ENCODE data around the gene SNX27.

DNA sequence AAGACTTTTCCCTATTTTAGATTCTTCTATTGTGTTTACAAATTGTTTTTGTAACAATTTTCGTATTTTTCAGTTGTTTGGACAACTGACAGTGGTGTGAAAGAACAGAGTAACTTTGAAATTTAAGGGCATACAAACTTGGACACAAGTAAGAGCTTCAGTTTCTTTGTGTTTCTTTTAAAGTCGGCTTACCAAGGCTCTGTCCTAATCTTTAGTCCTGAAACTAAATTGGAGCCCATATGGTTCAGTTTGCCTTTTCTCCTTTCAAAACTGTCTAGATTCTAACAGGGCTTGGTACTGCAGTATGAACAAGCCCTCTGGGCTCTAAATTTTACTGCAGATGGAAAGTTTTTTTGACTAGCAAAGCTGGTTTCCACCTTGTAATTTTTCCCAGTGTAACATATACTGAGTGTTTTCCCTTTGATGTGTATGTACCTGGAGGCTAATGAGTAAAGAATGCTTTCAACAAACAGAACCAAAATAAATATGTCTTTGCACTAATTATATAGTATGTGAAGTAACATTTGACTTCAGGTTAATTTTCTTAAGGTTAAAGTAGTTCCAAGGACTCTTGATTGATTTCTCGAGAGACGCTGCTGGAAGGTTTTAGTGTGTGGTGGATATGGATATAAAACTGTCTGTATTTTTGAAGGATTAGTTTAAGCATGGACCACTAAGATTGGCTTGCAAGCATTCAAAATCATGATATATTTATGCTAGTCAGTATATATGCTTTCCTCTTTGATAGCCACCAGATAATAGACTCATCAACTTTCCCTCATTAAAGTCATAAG, 4.1 kb downstream of the SNX27 start:
- TF ChIP-seq, protein P1, sequence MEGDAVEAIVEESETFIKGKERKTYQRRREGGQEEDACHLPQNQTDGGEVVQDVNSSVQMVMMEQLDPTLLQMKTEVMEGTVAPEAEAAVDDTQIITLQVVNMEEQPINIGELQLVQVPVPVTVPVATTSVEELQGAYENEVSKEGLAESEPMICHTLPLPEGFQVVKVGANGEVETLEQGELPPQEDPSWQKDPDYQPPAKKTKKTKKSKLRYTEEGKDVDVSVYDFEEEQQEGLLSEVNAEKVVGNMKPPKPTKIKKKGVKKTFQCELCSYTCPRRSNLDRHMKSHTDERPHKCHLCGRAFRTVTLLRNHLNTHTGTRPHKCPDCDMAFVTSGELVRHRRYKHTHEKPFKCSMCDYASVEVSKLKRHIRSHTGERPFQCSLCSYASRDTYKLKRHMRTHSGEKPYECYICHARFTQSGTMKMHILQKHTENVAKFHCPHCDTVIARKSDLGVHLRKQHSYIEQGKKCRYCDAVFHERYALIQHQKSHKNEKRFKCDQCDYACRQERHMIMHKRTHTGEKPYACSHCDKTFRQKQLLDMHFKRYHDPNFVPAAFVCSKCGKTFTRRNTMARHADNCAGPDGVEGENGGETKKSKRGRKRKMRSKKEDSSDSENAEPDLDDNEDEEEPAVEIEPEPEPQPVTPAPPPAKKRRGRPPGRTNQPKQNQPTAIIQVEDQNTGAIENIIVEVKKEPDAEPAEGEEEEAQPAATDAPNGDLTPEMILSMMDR (IDR thresholded peaks at IDR 0.05) = no peak
- TF ChIP-seq POLR2A (IDR thresholded peaks at IDR 0.05) = no peak
